Sigmoid colon (tissue), 7 donors: ENCODE measurements around the gene GRB2. TPM values are rescaled to one million over a fixed set of nuclear protein-coding genes. Genes with fewer than 3 reads are reported as not detected.

Experiments
- DNase-seq: peaks from one replicate; pipeline ENCODE4 v3.0.0-alpha.2; 2019
- H3K27ac ChIP-seq, 4 donors: fragments of 200-600 bp; sonication (generic); one replicate each; pipeline ENCODE4 v1.5.1; 2016 to 2019; ENCODE audit warnings: mild to moderate bottlenecking in 1 of 4
- H3K27me3 ChIP-seq, 3 donors: fragments of 200-600 bp; sonication (generic); one replicate each; pipeline ENCODE4 v1.5.1; 2019; ENCODE audit warnings: mild to moderate bottlenecking in 1 of 3
- H3K36me3 ChIP-seq, 4 donors: fragments of 200-600 bp; sonication (generic); one replicate each; pipeline ENCODE4 v1.5.1; 2016 to 2019
- H3K4me1 ChIP-seq, 4 donors: fragments of 200-600 bp; sonication (generic); one replicate each; pipeline ENCODE4 v1.5.1; 2017 to 2019
- H3K4me3 ChIP-seq, 4 donors: fragments of 200-600 bp; sonication (generic); one replicate each; pipeline ENCODE4 v1.5.1; 2017 to 2019; ENCODE audit warnings: mild to moderate bottlenecking in 2 of 4, moderate library complexity in 1 of 4
- H3K9me3 ChIP-seq, 4 donors: fragments of 200-600 bp in 3 of 4; sonication (generic) in 3 of 4; one replicate each; pipeline versions ENCODE4 v1.5.1 to v1.6.1; 2013 to 2019
- CTCF ChIP-seq, 4 experiments: fragments of 450-650 bp in 3 of 4; fragments of 200-600 bp in 1 of 4; IDR thresholded peaks; one replicate each; pipeline ENCODE4 v1.5.1; 2016 to 2019; ENCODE audit warnings: antibody characterized with exemption in 4 of 4, mild to moderate bottlenecking in 3 of 4, moderate library complexity in 2 of 4
- EP300 ChIP-seq, 4 donors: sonication (generic); formaldehyde crosslinking; IDR thresholded peaks; one replicate each; pipeline ENCODE4 v1.6.1; 2017; ENCODE audit warnings: antibody characterized with exemption in 4 of 4
- POLR2A ChIP-seq, 2 donors: fragments of 450-650 bp; IDR thresholded peaks; one replicate each; pipeline ENCODE4 v1.6.1; 2016; ENCODE audit warnings: antibody characterized with exemption in 2 of 2, mild to moderate bottlenecking in 2 of 2, moderate library complexity in 2 of 2
- POLR2AphosphoS5 ChIP-seq, 4 donors: sonication (generic); formaldehyde crosslinking; IDR thresholded peaks; one replicate each; pipeline ENCODE4 v1.6.1; 2017; ENCODE audit warnings: antibody characterized with exemption in 4 of 4
- WGBS, 2 donors: extraction: QIAGEN DNeasy Blood & Tissue Kit; methylation state at CpG; one replicate each; pipeline ENCODE4 v1.1.7; 2013; 5-methylcytosine and 5-hydroxymethylcytosine counted together
- intact Hi-C: fragments of 100-400 bp; cut with DNase I; formaldehyde crosslinking; loops from one replicate; pipeline ENCODE4 v1.15.1; 2023
- polyA plus RNA-seq, 3 donors: library from polyadenylated mRNA; stranded (reverse); fragments of 200-250 nt; gene quantifications; one replicate each; pipeline ENCODE4 v1.2.3, GENCODE V29; 2013
- total RNA-seq, 4 donors: library from RNA; depleted of rRNA; stranded (reverse); fragments of >200 nt; gene quantifications; one replicate each; pipeline ENCODE4 v1.1.0, GENCODE V29; 2016
- donor health status: healthy with polysubstance abuse.
- donor health status: Bipolar disorder and iron deficiency.
- donor health status: healthy.

Gene GRB2
- total and polyA plus RNA-seq, 7 donors, result 56.5 to 103 (median 81.3) TPM

- Histone ChIP-seq H3K9me3 (no peaks in the 10 kb centered on the region), H3K4me3 (no peak overlapping the region), H3K36me3 (no peaks in the 10 kb centered on the region), H3K27ac (no peak overlapping the region), H3K4me1 (peaks cover 0 to 64% (median 55%) of the 10 kb centered on the region in 4 donors), H3K27me3 (no peaks in the 10 kb centered on the region)
- TF ChIP-seq POLR2AphosphoS5 (IDR thresholded peaks at IDR 0.05), result no peak
- no peak for TF ChIP-seq EP300 (IDR thresholded peaks at IDR 0.05)
- no peak for TF ChIP-seq CTCF (IDR thresholded peaks at IDR 0.05)
- no peak for TF ChIP-seq POLR2A (IDR thresholded peaks at IDR 0.05)
- no peak for DNase-seq
- 62 to 74% methylated on average over 2 of the region's 2 CpGs for WGBS, 2 donors
- intact Hi-C loops, result loop anchor here (5.0 kb wide), 1 partner anchor 35 kb away; no protein-coding TSS in a partner anchor
These were observed 43.5 kb downstream of the GRB2 start for GRCh38 chr17:75361996-75362395.

GRCh38 chr17:75361344-75361743, 44.1 kb downstream of the GRB2 start:
- Histone ChIP-seq H3K4me3 (no peak overlapping the region), H3K27ac (no peak overlapping the region), H3K9me3 (no peaks in the 10 kb centered on the region), H3K36me3 (no peaks in the 10 kb centered on the region), H3K27me3 (no peaks in the 10 kb centered on the region), H3K4me1 (peaks cover 0 to 60% (median 50%) of the 10 kb centered on the region in 4 donors)
- DNase-seq, result no peak
- 56 to 64% methylated on average over 3 of the region's 3 CpGs for WGBS, 2 donors
- no peak for TF ChIP-seq POLR2AphosphoS5 (IDR thresholded peaks at IDR 0.05)
- no peak for TF ChIP-seq CTCF (IDR thresholded peaks at IDR 0.05)
- intact Hi-C loops, result loop anchor here (5.0 kb wide), 1 partner anchor 36 kb away; no protein-coding TSS in a partner anchor

- 86 to 88% methylated on average over 9 of the region's 9 CpGs for WGBS, 2 donors
- TF ChIP-seq EP300 (IDR thresholded peaks at IDR 0.05) (no peak), CTCF (IDR thresholded peaks at IDR 0.05) (no peak), POLR2A (IDR thresholded peaks at IDR 0.05) (no peak), POLR2AphosphoS5 (IDR thresholded peaks at IDR 0.05) (no peak)
- intact Hi-C loops, result no loop called here
- Histone ChIP-seq H3K27me3 (no peaks in the 10 kb centered on the region), H3K4me3 (no peak overlapping the region), H3K36me3 (no peaks in the 10 kb centered on the region), H3K4me1 (peaks cover 0 to 31% (median 26%) of the 10 kb centered on the region in 4 donors), H3K27ac (no peak overlapping the region), H3K9me3 (no peaks in the 10 kb centered on the region)
- DNase-seq, result no peak
These were observed 49.1 kb downstream of the GRB2 start for GRCh38 chr17:75356260-75356937.

GRCh38 chr17:75353176-75353575, 52.3 kb downstream of the GRB2 start:
- H3K4me1 ChIP-seq, result peaks cover 0 to 43% (median 22%) of the 10 kb centered on the region in 4 donors

More at GRCh38 chr17:75353176-75353575, 52.3 kb downstream of the GRB2 start:
- no peaks in the 10 kb centered on the region for H3K36me3 ChIP-seq
- no peak overlapping the region for H3K27ac ChIP-seq
- DNase-seq, result no peak
- no peak overlapping the region for H3K4me3 ChIP-seq
- H3K27me3 ChIP-seq, result no peaks in the 10 kb centered on the region
- intact Hi-C loops, result no loop called here
- TF ChIP-seq POLR2AphosphoS5 (IDR thresholded peaks at IDR 0.05) (no peak), CTCF (IDR thresholded peaks at IDR 0.05) (no peak), EP300 (IDR thresholded peaks at IDR 0.05) (no peak), POLR2A (IDR thresholded peaks at IDR 0.05) (no peak)
- WGBS, 2 donors, result 85 to 89% methylated on average over 7 to 8 of the region's 8 CpGs
- no peaks in the 10 kb centered on the region for H3K9me3 ChIP-seq
